WTC11 (cell line): ENCODE results near the gene PRELID3B. TPM values are rescaled to one million over a fixed set of nuclear protein-coding genes. Genes with fewer than 3 reads are reported as not detected.

ENCODE experiments used
- ATAC-seq: fragments of 200-7000 bp; cut with Tn5 transposase; 2 replicates; pipeline ENCODE4 v1.10.0; 2021; ENCODE audit warnings: mild to moderate bottlenecking, moderate library complexity
- CTCF ChIA-PET: fragments of 300-600 bp; sonication (Branson Sonifier 250); formaldehyde crosslinking; loops from one replicate; lab custom pipeline; 2021; ENCODE audit warnings: antibody characterized with exemption; lab: Charles Lee
- POLR2A ChIA-PET: fragments of 350-600 bp; sonication (Branson Sonifier 250); formaldehyde crosslinking; loops from one replicate; lab custom pipeline; 2021; ENCODE audit warnings: antibody characterized with exemption; lab: Charles Lee
- DNase-seq: peaks from one replicate; pipeline ENCODE4 v3.0.0; 2021; ENCODE audit warnings: low spot score
- H3K27ac Mint-ChIP-seq: 2 replicates; pipeline ENCODE4 v1.8.0; 2021; ENCODE audit warnings: mixed read lengths
- H3K27me3 Mint-ChIP-seq: 2 replicates; pipeline ENCODE4 v1.8.0; 2021; ENCODE audit warnings: low read depth, mild to moderate bottlenecking, moderate library complexity, mixed read lengths
- H3K36me3 Mint-ChIP-seq: 2 replicates; pipeline ENCODE4 v1.8.0; 2021; ENCODE audit warnings: mixed read lengths
- H3K4me1 Mint-ChIP-seq: 2 replicates; pipeline ENCODE4 v1.8.0; 2022; ENCODE audit warnings: mixed read lengths
- H3K4me3 Mint-ChIP-seq: 2 replicates; pipeline ENCODE4 v1.8.0; 2021; ENCODE audit warnings: mild to moderate bottlenecking, moderate library complexity, mixed read lengths
- H3K9me3 Mint-ChIP-seq: 2 replicates; pipeline ENCODE4 v1.8.0; 2021; ENCODE audit warnings: mixed read lengths
- AFF4 ChIP-seq: sonication (generic); formaldehyde crosslinking; IDR thresholded peaks from 2 replicates; pipeline ENCODE4 v1.8.1; 2023; ENCODE audit warnings: mild to moderate bottlenecking, missing genetic modification reagents, borderline replicate concordance
- ATF2 ChIP-seq: sonication (generic); formaldehyde crosslinking; IDR thresholded peaks from 2 replicates; pipeline ENCODE4 v1.8.1; 2022; ENCODE audit warnings: low read depth, missing genetic modification reagents, borderline replicate concordance
- ATF3 ChIP-seq: sonication (generic); formaldehyde crosslinking; conservative IDR thresholded peaks from 2 replicates; pipeline ENCODE4 v1.8.1; 2022; ENCODE audit warnings: mild to moderate bottlenecking, missing genetic modification reagents
- CREB1 ChIP-seq: sonication (generic); formaldehyde crosslinking; IDR thresholded peaks from 2 replicates; pipeline ENCODE4 v1.8.0; 2023; ENCODE audit warnings: mild to moderate bottlenecking, missing genetic modification reagents
- ELF4 ChIP-seq: sonication (generic); formaldehyde crosslinking; IDR thresholded peaks from 2 replicates; pipeline ENCODE4 v1.8.1; 2022; ENCODE audit warnings: low read depth, mild to moderate bottlenecking, moderate library complexity, missing genetic modification reagents
- EMX1 ChIP-seq: fragments of 250-450 bp; sonication (Bioruptor Pico); IDR thresholded peaks from 2 replicates; pipeline ENCODE4 v1.8.0; 2021; ENCODE audit warnings: mild to moderate bottlenecking
- GTF2I ChIP-seq: fragments of 250-450 bp; sonication (Bioruptor Pico); conservative IDR thresholded peaks from 2 replicates; pipeline ENCODE4 v1.4.0; 2021; ENCODE audit warnings: mild to moderate bottlenecking
- HMGA2 ChIP-seq: fragments of 250-450 bp; sonication (Bioruptor Pico); IDR thresholded peaks from 2 replicates; pipeline ENCODE4 v1.4.0; 2021; ENCODE audit warnings: mild to moderate bottlenecking, moderate library complexity
- JUN ChIP-seq: sonication (generic); formaldehyde crosslinking; IDR thresholded peaks from 2 replicates; pipeline ENCODE4 v1.8.0; 2023; ENCODE audit warnings: mild to moderate bottlenecking, missing genetic modification reagents
- MAX ChIP-seq: sonication (generic); formaldehyde crosslinking; IDR thresholded peaks from 2 replicates; pipeline ENCODE4 v1.8.0; 2022; ENCODE audit warnings: mild to moderate bottlenecking, missing genetic modification reagents
- NR2C2 ChIP-seq: sonication (generic); formaldehyde crosslinking; IDR thresholded peaks from 2 replicates; pipeline ENCODE4 v1.8.0; 2022; ENCODE audit warnings: mild to moderate bottlenecking, missing genetic modification reagents
- SP1 ChIP-seq: sonication (generic); formaldehyde crosslinking; conservative IDR thresholded peaks from 2 replicates; pipeline ENCODE4 v1.8.1; 2022; ENCODE audit warnings: missing genetic modification reagents
- TEAD4 ChIP-seq: sonication (generic); formaldehyde crosslinking; IDR thresholded peaks from 2 replicates; pipeline ENCODE4 v1.8.0; 2022; ENCODE audit warnings: mild to moderate bottlenecking, missing genetic modification reagents
- USF1 ChIP-seq: sonication (generic); formaldehyde crosslinking; IDR thresholded peaks from 2 replicates; pipeline ENCODE4 v1.8.0; 2022; ENCODE audit warnings: mild to moderate bottlenecking, missing genetic modification reagents
- ZBTB21 ChIP-seq: sonication (generic); formaldehyde crosslinking; IDR thresholded peaks from 2 replicates; pipeline ENCODE4 v1.8.1; 2023; ENCODE audit warnings: mild to moderate bottlenecking, missing genetic modification reagents, borderline replicate concordance
- ZNF317 ChIP-seq: sonication (generic); formaldehyde crosslinking; IDR thresholded peaks from 2 replicates; pipeline ENCODE4 v1.8.1; 2023; ENCODE audit warnings: low read depth, mild to moderate bottlenecking, moderate library complexity, missing genetic modification reagents, borderline replicate concordance
- ZNF416 ChIP-seq: fragments of 250-450 bp; sonication (Bioruptor Pico); IDR thresholded peaks from 2 replicates; pipeline ENCODE4 v1.9.0; 2021; ENCODE audit warnings: mild to moderate bottlenecking, inconsistent platforms
- total RNA-seq: library from RNA; stranded (reverse); gene quantifications from 3 replicates; pipeline ENCODE4 v1.2.3, GENCODE V29; 2021
- TF ChIP-seq, protein P1 (sequence below): sonication (generic); formaldehyde crosslinking; IDR thresholded peaks from 2 replicates; pipeline ENCODE4 v1.8.0; 2023; ENCODE audit warnings: missing genetic modification reagents, mild to moderate bottlenecking, borderline replicate concordance
- TF ChIP-seq, protein P2 (sequence below): fragments of 250-450 bp; sonication (Bioruptor Pico); IDR thresholded peaks from 2 replicates; pipeline ENCODE4 v1.9.0; 2021; ENCODE audit warnings: mild to moderate bottlenecking
- TF ChIP-seq, protein P3 (sequence below): sonication (generic); formaldehyde crosslinking; IDR thresholded peaks from 2 replicates; pipeline ENCODE4 v1.8.1; 2022; ENCODE audit warnings: missing genetic modification reagents, borderline replicate concordance

The PRELID3B gene
- total RNA-seq, 1 experiment from 2014 or later = 46.9 TPM

- DNase-seq = no peak
- Mint-ChIP-seq H3K4me1 (0 out of 2 replicates have a peak, but pooled peaks cover under 1% of the 10 kb centered on the region), H3K4me3 (no peak overlapping the region), H3K27ac (no peak overlapping the region), H3K27me3 (peaks cover 4% of the 10 kb centered on the region; the same call in 1 of the 2 replicates), H3K9me3 (no peaks in the 10 kb centered on the region), H3K36me3 (no peaks in the 10 kb centered on the region)
- ChIA-PET CTCF (interaction anchor here (0.6 to 1.3 kb wide), 5 partner anchors 13 to 211 kb away, joined by 3 to 11 read pairs (median 5); no protein-coding TSS in a partner anchor), POLR2A (interaction anchor here (0.6 kb wide), 1 partner anchor 32 kb away, joined by 4 read pairs; no protein-coding TSS in a partner anchor)
- no peak for ATAC-seq
- TF ChIP-seq, protein P1, sequence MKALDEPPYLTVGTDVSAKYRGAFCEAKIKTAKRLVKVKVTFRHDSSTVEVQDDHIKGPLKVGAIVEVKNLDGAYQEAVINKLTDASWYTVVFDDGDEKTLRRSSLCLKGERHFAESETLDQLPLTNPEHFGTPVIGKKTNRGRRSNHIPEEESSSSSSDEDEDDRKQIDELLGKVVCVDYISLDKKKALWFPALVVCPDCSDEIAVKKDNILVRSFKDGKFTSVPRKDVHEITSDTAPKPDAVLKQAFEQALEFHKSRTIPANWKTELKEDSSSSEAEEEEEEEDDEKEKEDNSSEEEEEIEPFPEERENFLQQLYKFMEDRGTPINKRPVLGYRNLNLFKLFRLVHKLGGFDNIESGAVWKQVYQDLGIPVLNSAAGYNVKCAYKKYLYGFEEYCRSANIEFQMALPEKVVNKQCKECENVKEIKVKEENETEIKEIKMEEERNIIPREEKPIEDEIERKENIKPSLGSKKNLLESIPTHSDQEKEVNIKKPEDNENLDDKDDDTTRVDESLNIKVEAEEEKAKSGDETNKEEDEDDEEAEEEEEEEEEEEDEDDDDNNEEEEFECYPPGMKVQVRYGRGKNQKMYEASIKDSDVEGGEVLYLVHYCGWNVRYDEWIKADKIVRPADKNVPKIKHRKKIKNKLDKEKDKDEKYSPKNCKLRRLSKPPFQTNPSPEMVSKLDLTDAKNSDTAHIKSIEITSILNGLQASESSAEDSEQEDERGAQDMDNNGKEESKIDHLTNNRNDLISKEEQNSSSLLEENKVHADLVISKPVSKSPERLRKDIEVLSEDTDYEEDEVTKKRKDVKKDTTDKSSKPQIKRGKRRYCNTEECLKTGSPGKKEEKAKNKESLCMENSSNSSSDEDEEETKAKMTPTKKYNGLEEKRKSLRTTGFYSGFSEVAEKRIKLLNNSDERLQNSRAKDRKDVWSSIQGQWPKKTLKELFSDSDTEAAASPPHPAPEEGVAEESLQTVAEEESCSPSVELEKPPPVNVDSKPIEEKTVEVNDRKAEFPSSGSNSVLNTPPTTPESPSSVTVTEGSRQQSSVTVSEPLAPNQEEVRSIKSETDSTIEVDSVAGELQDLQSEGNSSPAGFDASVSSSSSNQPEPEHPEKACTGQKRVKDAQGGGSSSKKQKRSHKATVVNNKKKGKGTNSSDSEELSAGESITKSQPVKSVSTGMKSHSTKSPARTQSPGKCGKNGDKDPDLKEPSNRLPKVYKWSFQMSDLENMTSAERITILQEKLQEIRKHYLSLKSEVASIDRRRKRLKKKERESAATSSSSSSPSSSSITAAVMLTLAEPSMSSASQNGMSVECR = no peak
- TF ChIP-seq ZNF317 (CRISPR knock-in tag) (no peak), ATF3 (CRISPR knock-in tag) (no peak), ATF2 (CRISPR knock-in tag) (no peak), NR2C2 (no peak), ELF4 (CRISPR knock-in tag) (no peak), ZBTB21 (CRISPR knock-in tag) (no peak), USF1 (CRISPR knock-in tag) (no peak), GTF2I (no peak), AFF4 (CRISPR knock-in tag) (no peak), ZNF416 (CRISPR knock-in tag) (no peak), CREB1 (CRISPR knock-in tag) (no peak), TEAD4 (CRISPR knock-in tag) (no peak), MAX (CRISPR knock-in tag) (no peak), HMGA2 (CRISPR knock-in tag) (no peak), JUN (CRISPR knock-in tag) (no peak), EMX1 (no peak), SP1 (CRISPR knock-in tag) (no peak)
- TF ChIP-seq, protein P2, sequence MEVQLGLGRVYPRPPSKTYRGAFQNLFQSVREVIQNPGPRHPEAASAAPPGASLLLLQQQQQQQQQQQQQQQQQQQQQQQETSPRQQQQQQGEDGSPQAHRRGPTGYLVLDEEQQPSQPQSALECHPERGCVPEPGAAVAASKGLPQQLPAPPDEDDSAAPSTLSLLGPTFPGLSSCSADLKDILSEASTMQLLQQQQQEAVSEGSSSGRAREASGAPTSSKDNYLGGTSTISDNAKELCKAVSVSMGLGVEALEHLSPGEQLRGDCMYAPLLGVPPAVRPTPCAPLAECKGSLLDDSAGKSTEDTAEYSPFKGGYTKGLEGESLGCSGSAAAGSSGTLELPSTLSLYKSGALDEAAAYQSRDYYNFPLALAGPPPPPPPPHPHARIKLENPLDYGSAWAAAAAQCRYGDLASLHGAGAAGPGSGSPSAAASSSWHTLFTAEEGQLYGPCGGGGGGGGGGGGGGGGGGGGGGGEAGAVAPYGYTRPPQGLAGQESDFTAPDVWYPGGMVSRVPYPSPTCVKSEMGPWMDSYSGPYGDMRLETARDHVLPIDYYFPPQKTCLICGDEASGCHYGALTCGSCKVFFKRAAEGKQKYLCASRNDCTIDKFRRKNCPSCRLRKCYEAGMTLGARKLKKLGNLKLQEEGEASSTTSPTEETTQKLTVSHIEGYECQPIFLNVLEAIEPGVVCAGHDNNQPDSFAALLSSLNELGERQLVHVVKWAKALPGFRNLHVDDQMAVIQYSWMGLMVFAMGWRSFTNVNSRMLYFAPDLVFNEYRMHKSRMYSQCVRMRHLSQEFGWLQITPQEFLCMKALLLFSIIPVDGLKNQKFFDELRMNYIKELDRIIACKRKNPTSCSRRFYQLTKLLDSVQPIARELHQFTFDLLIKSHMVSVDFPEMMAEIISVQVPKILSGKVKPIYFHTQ = no peak
- TF ChIP-seq, protein P3, sequence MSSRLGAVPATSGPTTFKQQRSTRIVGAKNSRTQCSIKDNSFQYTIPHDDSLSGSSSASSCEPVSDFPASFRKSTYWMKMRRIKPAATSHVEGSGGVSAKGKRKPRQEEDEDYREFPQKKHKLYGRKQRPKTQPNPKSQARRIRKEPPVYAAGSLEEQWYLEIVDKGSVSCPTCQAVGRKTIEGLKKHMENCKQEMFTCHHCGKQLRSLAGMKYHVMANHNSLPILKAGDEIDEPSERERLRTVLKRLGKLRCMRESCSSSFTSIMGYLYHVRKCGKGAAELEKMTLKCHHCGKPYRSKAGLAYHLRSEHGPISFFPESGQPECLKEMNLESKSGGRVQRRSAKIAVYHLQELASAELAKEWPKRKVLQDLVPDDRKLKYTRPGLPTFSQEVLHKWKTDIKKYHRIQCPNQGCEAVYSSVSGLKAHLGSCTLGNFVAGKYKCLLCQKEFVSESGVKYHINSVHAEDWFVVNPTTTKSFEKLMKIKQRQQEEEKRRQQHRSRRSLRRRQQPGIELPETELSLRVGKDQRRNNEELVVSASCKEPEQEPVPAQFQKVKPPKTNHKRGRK = no peak
These were observed 40.4 kb upstream of the PRELID3B start for GRCh38 chr20:59082981-59083380.
